Right lobe of liver (tissue), 6 donors: ENCODE results near the gene CEP85L. TPM values are rescaled to one million over a fixed set of nuclear protein-coding genes. Genes with fewer than 3 reads are reported as not detected.

Experiments
- ATAC-seq, 4 donors: fragments of 200-7000 bp; cut with Tn5 transposase; one replicate each; pipeline ENCODE4 v1.9.1; 2020; ENCODE audit warnings: mild to moderate bottlenecking in 4 of 4, moderate library complexity in 4 of 4
- DNase-seq, 3 donors: peaks; one replicate each; pipeline ENCODE4 v3.0.0-alpha.2; 2020
- H3K27ac ChIP-seq, 3 donors: fragments of 200-600 bp; one replicate each; pipeline ENCODE4 v1.8.0; 2022
- H3K27me3 ChIP-seq, 2 donors: fragments of 200-600 bp; one replicate each; pipeline ENCODE4 v1.8.0; 2022
- H3K36me3 ChIP-seq, 4 donors: fragments of 200-600 bp; sonication (generic) in 1 of 4; one replicate each; pipeline versions ENCODE4 v1.5.1 to v1.8.0; 2017 to 2022; ENCODE audit warnings: control low read depth in 1 of 4
- H3K4me1 ChIP-seq, 4 donors: fragments of 200-600 bp; sonication (generic) in 1 of 4; one replicate each; pipeline versions ENCODE4 v1.5.1 to v1.8.0; 2017 to 2022; ENCODE audit warnings: control low read depth in 1 of 4
- H3K4me3 ChIP-seq, 3 donors: fragments of 200-600 bp; one replicate each; pipeline ENCODE4 v1.8.0; 2022
- H3K9me3 ChIP-seq, 4 donors: fragments of 200-600 bp; sonication (generic) in 1 of 4; one replicate each; pipeline versions ENCODE4 v1.5.1 to v1.8.0; 2017 to 2022; ENCODE audit warnings: control low read depth in 1 of 4
- POLR2A ChIP-seq: fragments of 450-650 bp; IDR thresholded peaks from one replicate; pipeline ENCODE4 v1.6.1; 2017; ENCODE audit warnings: antibody characterized with exemption, mild to moderate bottlenecking
- WGBS: methylation state at CpG from one replicate; pipeline ENCODE4 v1.1.6; 2018; ENCODE audit warnings: low coverage, low lambda C conversion rate; ENCODE audit not compliant: insufficient coverage; ENCODE audit errors: missing lambda C conversion rate; 5-methylcytosine and 5-hydroxymethylcytosine counted together
- intact Hi-C, 2 donors: fragments of 100-400 bp; cut with DNase I; formaldehyde crosslinking; loops; one replicate each; pipeline versions ENCODE4 v1.11.2 to v1.14.1; 2022
- total RNA-seq, 6 experiments: library from RNA; depleted of rRNA in 2 of 6; stranded (reverse); fragments of >200 nt in 2 of 6; fragmentation: NEBNext Ultra II Directional in 3 of 6; extraction: Animal tissue kit (Norgen Biotek cat#: 25700) in 3 of 6; gene quantifications; one replicate each; pipeline versions ENCODE4 v1.1.0 to v1.2.4, GENCODE V29; 2016 to 2023
- TF ChIP-seq, protein P1 (sequence below), 4 donors: fragments of 200-600 bp in 3 of 4; fragments of 450-650 bp in 1 of 4; IDR thresholded peaks; one replicate each; pipeline versions ENCODE4 v1.5.1 to v1.8.0; 2016 to 2022; ENCODE audit warnings: antibody characterized with exemption in 4 of 4, mild to moderate bottlenecking in 2 of 4
- donor health status: DM: no; HTN: yes; CAD: no.
- donor health status: DM: no; HTN: no; CAD: no.
- donor health status: DM: no; HTN: no; CAD: no.
- donor health status: DM: no; HTN: yes; CAD: no.
- donor health status: DM: no; HTN: yes; CAD: no.

The CEP85L gene
- total RNA-seq, 6 experiments from 2014 or later, result 2.9 to 8.7 (median 4.1) TPM

DNA sequence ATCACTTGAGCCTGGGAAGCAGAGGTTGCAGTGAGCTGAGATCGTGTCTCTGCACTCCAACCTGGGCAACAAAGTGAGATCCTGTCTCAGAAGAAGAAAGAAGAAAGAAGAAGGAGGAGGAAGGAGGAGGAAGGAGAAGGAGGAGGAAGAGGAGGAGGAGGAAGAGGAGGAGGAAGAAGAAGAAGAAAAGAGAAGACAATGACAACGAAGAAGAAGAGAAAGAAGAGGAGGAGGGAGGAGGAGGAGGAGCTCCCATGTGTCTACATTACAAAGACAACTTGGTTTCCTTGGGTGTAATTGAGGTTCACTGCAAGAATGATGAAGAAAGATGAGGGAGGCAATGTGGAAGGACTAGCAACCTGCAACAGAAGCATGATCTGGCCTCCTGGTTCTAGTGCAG, 21.3 kb upstream of the CEP85L start:
- H3K9me3 ChIP-seq, result no peaks in the 10 kb centered on the region
- no peak overlapping the region for H3K4me3 ChIP-seq
- TF ChIP-seq, protein P1, sequence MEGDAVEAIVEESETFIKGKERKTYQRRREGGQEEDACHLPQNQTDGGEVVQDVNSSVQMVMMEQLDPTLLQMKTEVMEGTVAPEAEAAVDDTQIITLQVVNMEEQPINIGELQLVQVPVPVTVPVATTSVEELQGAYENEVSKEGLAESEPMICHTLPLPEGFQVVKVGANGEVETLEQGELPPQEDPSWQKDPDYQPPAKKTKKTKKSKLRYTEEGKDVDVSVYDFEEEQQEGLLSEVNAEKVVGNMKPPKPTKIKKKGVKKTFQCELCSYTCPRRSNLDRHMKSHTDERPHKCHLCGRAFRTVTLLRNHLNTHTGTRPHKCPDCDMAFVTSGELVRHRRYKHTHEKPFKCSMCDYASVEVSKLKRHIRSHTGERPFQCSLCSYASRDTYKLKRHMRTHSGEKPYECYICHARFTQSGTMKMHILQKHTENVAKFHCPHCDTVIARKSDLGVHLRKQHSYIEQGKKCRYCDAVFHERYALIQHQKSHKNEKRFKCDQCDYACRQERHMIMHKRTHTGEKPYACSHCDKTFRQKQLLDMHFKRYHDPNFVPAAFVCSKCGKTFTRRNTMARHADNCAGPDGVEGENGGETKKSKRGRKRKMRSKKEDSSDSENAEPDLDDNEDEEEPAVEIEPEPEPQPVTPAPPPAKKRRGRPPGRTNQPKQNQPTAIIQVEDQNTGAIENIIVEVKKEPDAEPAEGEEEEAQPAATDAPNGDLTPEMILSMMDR (IDR thresholded peaks at IDR 0.05), result no peak
- TF ChIP-seq POLR2A, result no peak
- WGBS, result 48% methylated on average over 2 of the region's 2 CpGs
- intact Hi-C loops, result no loop called here
- no peak for ATAC-seq
- no peaks in the 10 kb centered on the region for H3K4me1 ChIP-seq
- no peak overlapping the region for H3K27ac ChIP-seq
- H3K36me3 ChIP-seq, result no peaks in the 10 kb centered on the region
- DNase-seq, result no peak
- no peaks in the 10 kb centered on the region for H3K27me3 ChIP-seq

DNA sequence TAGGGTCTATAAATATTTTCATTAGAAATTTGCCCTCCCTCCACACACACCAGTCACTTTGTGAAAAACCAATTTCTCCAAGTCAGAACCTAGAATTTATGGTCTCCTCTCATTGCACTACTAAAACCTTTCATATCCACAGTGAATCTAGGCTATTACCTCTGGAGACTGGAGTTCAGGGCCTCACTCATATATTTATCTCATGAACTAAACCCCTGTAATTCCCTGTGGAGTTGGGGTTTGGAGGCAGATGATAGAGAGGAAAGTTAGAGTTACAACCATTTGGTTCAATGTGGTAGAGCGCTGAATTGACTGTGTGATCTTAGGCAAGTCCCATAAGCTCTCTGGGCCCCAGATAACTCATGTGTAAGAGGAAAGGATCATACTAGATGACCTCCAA, 18.2 kb upstream of the CEP85L start:
- Histone ChIP-seq H3K27me3 (no peaks in the 10 kb centered on the region), H3K9me3 (no peaks in the 10 kb centered on the region), H3K27ac (no peak overlapping the region), H3K4me1 (no peaks in the 10 kb centered on the region), H3K36me3 (no peaks in the 10 kb centered on the region), H3K4me3 (no peak overlapping the region)
- DNase-seq (no peak), ATAC-seq (no peak)
- intact Hi-C loops, result no loop called here
- 100% methylated on average over 1 of the region's 1 CpG for WGBS
- no peak for TF ChIP-seq POLR2A
- TF ChIP-seq, protein P1 (IDR thresholded peaks at IDR 0.05), result no peak

DNA sequence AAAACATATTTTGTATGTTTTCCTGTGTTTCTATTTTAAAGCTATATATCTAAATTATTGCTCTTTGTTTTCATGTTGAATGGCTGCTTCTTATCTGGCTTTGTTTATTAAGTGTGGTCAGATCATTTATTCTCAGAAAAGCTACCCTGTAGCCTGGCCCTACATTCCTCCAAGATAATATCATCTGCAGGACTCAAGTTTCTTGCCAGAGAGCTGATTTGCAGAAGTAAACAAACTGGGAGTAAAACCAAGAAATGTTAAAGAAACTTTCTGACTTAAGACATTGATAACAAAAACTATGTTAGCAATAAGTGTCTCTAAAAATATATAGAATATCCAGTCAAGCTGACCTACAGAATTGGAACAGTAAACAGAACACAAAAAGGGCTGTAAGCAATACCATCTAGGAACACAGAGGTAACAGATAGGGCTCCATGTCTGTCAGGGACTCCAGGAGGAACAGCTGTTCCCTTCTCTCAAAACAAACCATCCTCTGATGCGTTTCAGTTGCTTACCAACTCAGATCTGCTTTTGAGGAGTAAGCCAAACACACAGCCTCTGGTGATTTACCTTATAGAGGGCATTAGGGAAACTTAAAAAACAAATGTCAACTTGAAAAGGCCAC, 17.5 kb upstream of the CEP85L start:
- no peak for ATAC-seq
- DNase-seq, result no peak
- H3K36me3 ChIP-seq, result no peaks in the 10 kb centered on the region
- H3K27me3 ChIP-seq, result no peaks in the 10 kb centered on the region
- intact Hi-C loops, result no loop called here
- no peaks in the 10 kb centered on the region for H3K9me3 ChIP-seq
- H3K4me3 ChIP-seq, result no peak overlapping the region
- H3K27ac ChIP-seq, result no peak overlapping the region
- no peaks in the 10 kb centered on the region for H3K4me1 ChIP-seq
- TF ChIP-seq, protein P1 (IDR thresholded peaks at IDR 0.05), result no peak
- no peak for TF ChIP-seq POLR2A
- 86% methylated on average over 1 of the region's 1 CpG for WGBS

DNA sequence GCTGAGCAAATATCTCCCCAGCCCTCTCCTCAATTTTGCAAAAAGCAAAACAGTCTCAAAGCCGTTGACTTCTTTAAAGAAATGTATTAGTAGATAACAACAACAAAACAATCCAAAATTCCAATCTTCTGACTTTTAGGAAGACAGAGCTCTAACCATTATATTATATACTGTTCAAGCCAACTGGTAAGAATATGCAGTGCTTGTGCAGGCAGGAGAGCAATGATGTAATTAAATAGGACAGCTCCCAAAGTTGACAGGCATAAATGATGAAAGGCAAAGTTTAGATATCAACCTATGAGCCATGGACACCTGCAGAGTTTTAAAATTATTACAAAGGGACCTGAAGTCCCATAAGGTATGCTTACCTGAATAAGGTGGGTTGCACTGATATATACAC, 16.6 kb upstream of the CEP85L start:
- DNase-seq, result no peak
- intact Hi-C loops, result no loop called here
- Histone ChIP-seq H3K9me3 (no peaks in the 10 kb centered on the region), H3K4me3 (no peak overlapping the region), H3K4me1 (no peaks in the 10 kb centered on the region), H3K27ac (no peak overlapping the region), H3K27me3 (no peaks in the 10 kb centered on the region), H3K36me3 (no peaks in the 10 kb centered on the region)
- TF ChIP-seq, protein P1 (IDR thresholded peaks at IDR 0.05), result no peak
- TF ChIP-seq POLR2A, result no peak
- no peak for ATAC-seq
- 57% methylated on average over 1 of the region's 1 CpG for WGBS

DNA sequence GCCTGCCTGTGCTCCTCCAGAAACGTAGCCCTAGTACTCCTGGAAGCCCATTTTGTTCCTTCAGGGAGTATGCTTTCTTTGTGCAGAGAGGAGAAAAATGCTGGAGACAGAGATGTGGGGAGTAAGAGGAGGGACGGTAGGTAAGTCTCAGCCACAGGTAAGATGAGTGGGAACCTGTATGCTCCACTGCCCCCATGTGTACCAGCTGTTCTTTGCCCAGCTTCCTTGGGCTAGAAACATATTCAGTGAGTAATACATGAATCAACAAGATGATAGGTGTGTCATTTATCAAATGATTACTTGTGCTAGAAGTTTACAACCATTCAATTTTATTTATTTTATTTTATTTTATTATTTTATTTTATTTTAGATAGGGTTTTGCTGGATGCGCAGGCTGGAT, 13.6 kb upstream of the CEP85L start:
- TF ChIP-seq, protein P1 (IDR thresholded peaks at IDR 0.05), result no peak
- Histone ChIP-seq H3K36me3 (no peaks in the 10 kb centered on the region), H3K9me3 (no peaks in the 10 kb centered on the region), H3K4me1 (no peaks in the 10 kb centered on the region), H3K27ac (no peak overlapping the region), H3K27me3 (no peaks in the 10 kb centered on the region), H3K4me3 (no peak overlapping the region)
- DNase-seq (no peak), ATAC-seq (no peak)
- 29% methylated on average over 3 of the region's 3 CpGs for WGBS
- intact Hi-C loops, result no loop called here
